H9 (cell line): Measurements from ENCODE around the gene MSH4. TPM values are rescaled to one million over a fixed set of nuclear protein-coding genes. Genes with fewer than 3 reads are reported as not detected.

Experiments used
- DNase-seq: peaks from one replicate; pipeline ENCODE4 v3.0.0-alpha.2; 2017
- H2AFZ ChIP-seq: one replicate; pipeline ENCODE4 v1.6.1; 2013; ENCODE audit warnings: mild to moderate bottlenecking, low read length, control low read depth, moderate library complexity
- H2AK5ac ChIP-seq: 2 replicates; pipeline ENCODE4 v1.6.1; 2013; ENCODE audit warnings: low read length, control low read depth, mixed read lengths; ENCODE audit not compliant: insufficient read length
- H2BK120ac ChIP-seq: one replicate; pipeline ENCODE4 v1.6.1; 2013; ENCODE audit warnings: low read depth, mild to moderate bottlenecking, low read length, control low read depth, inconsistent platforms; ENCODE audit not compliant: poor library complexity, severe bottlenecking
- H2BK12ac ChIP-seq: 2 replicates; pipeline ENCODE4 v1.6.1; 2013; ENCODE audit warnings: low read length, control low read depth, mixed read lengths, low read depth; ENCODE audit not compliant: insufficient read length
- H2BK15ac ChIP-seq: 2 replicates; pipeline ENCODE4 v1.6.1; 2013; ENCODE audit warnings: low read depth, low read length, control low read depth
- H2BK20ac ChIP-seq: one replicate; pipeline ENCODE4 v1.6.1; 2013; ENCODE audit warnings: low read depth, mild to moderate bottlenecking, low read length, control low read depth, inconsistent platforms; ENCODE audit not compliant: poor library complexity, severe bottlenecking
- H2BK5ac ChIP-seq: 2 replicates; pipeline ENCODE4 v1.6.1; 2013; ENCODE audit warnings: low read length, control low read depth, mixed read lengths; ENCODE audit not compliant: insufficient read length
- H3K14ac ChIP-seq: 2 replicates; pipeline ENCODE4 v1.6.1; 2013; ENCODE audit warnings: low read length, control low read depth; ENCODE audit not compliant: insufficient read depth
- H3K18ac ChIP-seq: 2 replicates; pipeline ENCODE4 v1.6.1; 2013; ENCODE audit warnings: low read depth, mild to moderate bottlenecking, mixed read lengths, low read length, control low read depth; ENCODE audit not compliant: insufficient read length
- H3K23ac ChIP-seq: 2 replicates; pipeline ENCODE4 v1.6.1; 2013; ENCODE audit warnings: low read length, control low read depth, mixed read lengths, low read depth; ENCODE audit not compliant: insufficient read length
- H3K23me2 ChIP-seq: 2 replicates; pipeline ENCODE4 v1.6.1; 2013; ENCODE audit warnings: low read depth, mild to moderate bottlenecking, mixed read lengths, low read length, control low read depth; ENCODE audit not compliant: insufficient read length, poor library complexity, severe bottlenecking
- H3K27ac ChIP-seq: 2 replicates; pipeline ENCODE4 v1.5.1; 2013; ENCODE audit warnings: low read length, control low read depth, mixed read lengths, low read depth; ENCODE audit not compliant: insufficient read length
- H3K27me3 ChIP-seq: 2 replicates; pipeline ENCODE4 v1.6.1; 2013; ENCODE audit warnings: low read length, control low read depth, inconsistent platforms; ENCODE audit not compliant: insufficient read depth
- H3K4ac ChIP-seq: 2 replicates; pipeline ENCODE4 v1.6.1; 2013; ENCODE audit warnings: low read depth, mild to moderate bottlenecking, control low read depth, inconsistent platforms, low read length, moderate library complexity
- H3K4me1 ChIP-seq: 2 replicates; pipeline ENCODE4 v1.6.1; 2013; ENCODE audit warnings: low read length, control low read depth, inconsistent platforms; ENCODE audit not compliant: insufficient read depth
- H3K4me2 ChIP-seq: 2 replicates; pipeline ENCODE4 v1.6.1; 2013; ENCODE audit warnings: low read length, control low read depth, mixed read lengths; ENCODE audit not compliant: insufficient read length, insufficient read depth
- H3K56ac ChIP-seq: 2 replicates; pipeline ENCODE4 v1.6.1; 2013; ENCODE audit warnings: low read depth, mild to moderate bottlenecking, mixed read lengths, low read length, control low read depth; ENCODE audit not compliant: insufficient read length
- H3K79me1 ChIP-seq: 2 replicates; pipeline ENCODE4 v1.6.1; 2013; ENCODE audit warnings: low read depth, mild to moderate bottlenecking, moderate library complexity, low read length, control low read depth, inconsistent platforms; ENCODE audit not compliant: insufficient read depth, poor library complexity, severe bottlenecking
- H3K79me2 ChIP-seq: 2 replicates; pipeline ENCODE4 v1.6.1; 2013; ENCODE audit warnings: low read length, control low read depth, inconsistent platforms; ENCODE audit not compliant: insufficient read depth
- H3K9ac ChIP-seq: 2 replicates; pipeline ENCODE4 v1.6.1; 2013; ENCODE audit warnings: low read length, control low read depth, mixed read lengths; ENCODE audit not compliant: insufficient read length; ENCODE audit errors: extremely low read depth
- H3K9me3 ChIP-seq: one replicate; pipeline ENCODE4 v1.6.1; 2013; ENCODE audit warnings: low read depth, low read length, inconsistent platforms; ENCODE audit not compliant: control insufficient read depth
- H3T11ph ChIP-seq: one replicate; pipeline ENCODE4 v1.6.1; 2013; ENCODE audit warnings: mild to moderate bottlenecking, low read length, control low read depth, inconsistent platforms
- H4K20me1 ChIP-seq: one replicate; pipeline ENCODE4 v1.6.1; 2013; ENCODE audit not compliant: control insufficient read depth, insufficient read length, insufficient read depth
- H4K5ac ChIP-seq: 2 replicates; pipeline ENCODE4 v1.6.1; 2013; ENCODE audit warnings: low read depth, mild to moderate bottlenecking, mixed read lengths, low read length, control low read depth; ENCODE audit not compliant: insufficient read length
- H4K8ac ChIP-seq: replicated peaks from 2 replicates; pipeline ENCODE4 v1.6.1; 2013; ENCODE audit warnings: low read length, control low read depth, mixed read lengths, low read depth; ENCODE audit not compliant: insufficient read length
- H4K91ac ChIP-seq: 2 replicates; pipeline ENCODE4 v1.6.1; 2013; ENCODE audit warnings: low read depth, mild to moderate bottlenecking, moderate library complexity, mixed read lengths, low read length, control low read depth; ENCODE audit not compliant: insufficient read length
- H3K27ac Mint-ChIP-seq, 3 experiments: 2 replicates in 2 of 3; 3 replicates in 1 of 3; pipeline ENCODE4 v1.8.0; 2020 to 2021; ENCODE audit warnings: mixed read lengths in 3 of 3, mild to moderate bottlenecking in 1 of 3, moderate library complexity in 1 of 3
- H3K27me3 Mint-ChIP-seq: 2 replicates; pipeline ENCODE4 v1.8.0; 2021; ENCODE audit warnings: low read depth, mild to moderate bottlenecking, moderate library complexity, mixed read lengths
- H3K36me3 Mint-ChIP-seq, 3 experiments: 2 replicates in 2 of 3; 3 replicates in 1 of 3; pipeline ENCODE4 v1.8.0; 2020 to 2021; ENCODE audit warnings: low read depth in 3 of 3, mixed read lengths in 3 of 3; ENCODE audit not compliant: insufficient read depth in 1 of 3
- H3K4me1 Mint-ChIP-seq, 2 experiments: 2 replicates each; pipeline ENCODE4 v1.8.0; 2020; ENCODE audit warnings: mixed read lengths in 2 of 2
- H3K4me3 Mint-ChIP-seq, 2 experiments: 2 replicates in 1 of 2; 3 replicates in 1 of 2; pipeline ENCODE4 v1.8.0; 2020 to 2021; ENCODE audit warnings: mild to moderate bottlenecking in 2 of 2, mixed read lengths in 2 of 2, moderate library complexity in 1 of 2
- H3K9me3 Mint-ChIP-seq, 2 experiments: 2 replicates in 1 of 2; 3 replicates in 1 of 2; pipeline ENCODE4 v1.8.0; 2020; ENCODE audit warnings: mild to moderate bottlenecking in 2 of 2, mixed read lengths in 2 of 2, moderate library complexity in 1 of 2
- CTCF ChIP-seq: fragments of 200-600 bp; sonication (generic); conservative IDR thresholded peaks from 3 replicates; pipeline ENCODE4 v1.8.0; 2021; ENCODE audit warnings: antibody characterized with exemption, mild to moderate bottlenecking
- WGBS: extraction: QIAGEN DNeasy Blood & Tissue Kit; methylation state at CpG from one replicate; pipeline ENCODE4 v1.1.7; 2013; ENCODE audit warnings: missing lambda C conversion rate, low lambda C conversion rate, mixed read lengths; ENCODE audit not compliant: insufficient read length; ENCODE audit errors: extremely low coverage; 5-methylcytosine and 5-hydroxymethylcytosine counted together
- total RNA-seq: library from RNA; stranded (reverse); gene quantifications from 2 replicates; pipeline ENCODE4 v1.2.1, GENCODE V29; 2021

The MSH4 gene
- total RNA-seq, 1 experiment from 2014 or later, result 0.63 TPM

- Histone ChIP-seq H2BK15ac (no peak overlapping the region), H3K23ac (no peak overlapping the region), H3K4ac (no peak overlapping the region), H2BK120ac (no peak overlapping the region), H3T11ph (no peak overlapping the region), H3K9me3 (no peaks in the 10 kb centered on the region), H3K23me2 (no peaks in the 10 kb centered on the region), H4K20me1 (no peaks in the 10 kb centered on the region), H2AK5ac (no peak overlapping the region), H3K4me2 (no peak overlapping the region), H2BK5ac (no peak overlapping the region), H2BK20ac (no peak overlapping the region), H3K79me1 (no peaks in the 10 kb centered on the region), H4K5ac (no peak overlapping the region), H3K27ac (no peak overlapping the region), H3K56ac (no peak overlapping the region), H3K9ac (no peak overlapping the region), H4K8ac (no peak overlapping the region), H2BK12ac (no peak overlapping the region), H3K18ac (no peak overlapping the region), H3K14ac (no peak overlapping the region), H3K27me3 (no peaks in the 10 kb centered on the region), H3K79me2 (no peaks in the 10 kb centered on the region), H3K4me1 (no peaks in the 10 kb centered on the region), H2AFZ (no peak overlapping the region), H4K91ac (no peak overlapping the region)
- no peak for TF ChIP-seq CTCF
- Mint-ChIP-seq H3K36me3 (no peaks in the 10 kb centered on the region), H3K27ac (no peak overlapping the region), H3K9me3 (no peaks in the 10 kb centered on the region), H3K4me3 (no peak overlapping the region), H3K4me1 (no peaks in the 10 kb centered on the region), H3K27me3 (no peaks in the 10 kb centered on the region)
- no peak for DNase-seq
- WGBS, result no CpG with 5 or more reads among the region's 1 CpG
Observed at GRCh38 chr1:75884437-75884836, 87.8 kb downstream of the MSH4 start.
